H54 (cell line): ENCODE data around the gene AANAT.
A peak's percentile ranks its signal among the peaks of the same experiment; 100 is the strongest.

Source experiments
- DNase-seq: peaks from one replicate; pipeline ENCODE4 v3.0.0; 2011; ENCODE audit warnings: low spot score, mixed read lengths; ENCODE audit not compliant: insufficient read length
- FAIRE-seq: peaks from 3 replicates; lab custom pipeline; 2011; peaks lifted over from hg19 to GRCh38; lab: Jason Lieb, UNC
- POLR2A ChIP-seq: IDR thresholded peaks from 2 replicates; pipeline ENCODE4 v1.6.1; 2011; ENCODE audit warnings: low read depth, mild to moderate bottlenecking, low read length

AANAT gene

GRCh38 chr17:76447931-76448652 is 19.3 kb upstream of the AANAT start:
- DNase-seq (no peak), FAIRE-seq (no peak)
- no peak for TF ChIP-seq POLR2A

DNA sequence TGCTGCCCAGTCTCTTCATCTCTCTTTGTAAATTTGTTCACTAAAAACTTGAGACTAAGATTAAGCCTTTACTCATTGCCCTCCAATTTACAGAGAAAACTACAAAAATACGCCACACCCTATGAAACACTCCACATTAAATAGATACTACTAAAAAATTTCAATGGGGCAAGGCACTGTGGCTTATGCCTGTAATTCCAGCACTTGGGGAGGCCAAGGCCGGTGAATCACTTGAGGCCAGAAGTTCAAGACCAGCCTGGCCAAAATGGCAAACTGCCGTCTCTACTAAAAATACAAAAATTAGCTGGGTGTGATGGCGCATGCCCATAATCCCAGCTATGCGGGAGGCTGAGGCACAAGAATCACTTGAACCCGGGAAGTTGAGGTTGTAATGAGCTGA is 18.3 kb upstream of the AANAT start:
- TF ChIP-seq POLR2A = no peak
- DNase-seq (no peak), FAIRE-seq (no peak)

DNA sequence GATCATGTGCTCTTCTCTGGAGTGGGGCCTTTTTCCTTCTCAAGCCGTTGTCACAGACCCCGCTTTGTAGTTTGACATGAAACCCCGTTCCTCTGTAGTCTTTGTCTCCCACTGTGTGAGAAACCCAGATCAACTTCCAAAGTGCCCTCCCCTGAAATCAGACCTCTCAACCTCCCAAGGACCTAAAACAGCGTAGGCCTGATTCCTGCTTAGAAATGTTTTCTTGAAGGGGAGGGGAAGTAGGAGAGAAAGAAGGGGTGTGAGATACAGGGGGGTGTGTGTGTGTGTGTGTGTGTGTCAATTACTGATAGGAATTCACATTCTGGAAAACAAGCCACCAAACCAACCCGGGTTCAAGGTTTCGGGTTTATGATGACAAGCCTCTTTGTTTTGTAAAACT is 15.9 kb upstream of the AANAT start:
- no peak for FAIRE-seq
- no peak for TF ChIP-seq POLR2A
- no peak for DNase-seq

DNA sequence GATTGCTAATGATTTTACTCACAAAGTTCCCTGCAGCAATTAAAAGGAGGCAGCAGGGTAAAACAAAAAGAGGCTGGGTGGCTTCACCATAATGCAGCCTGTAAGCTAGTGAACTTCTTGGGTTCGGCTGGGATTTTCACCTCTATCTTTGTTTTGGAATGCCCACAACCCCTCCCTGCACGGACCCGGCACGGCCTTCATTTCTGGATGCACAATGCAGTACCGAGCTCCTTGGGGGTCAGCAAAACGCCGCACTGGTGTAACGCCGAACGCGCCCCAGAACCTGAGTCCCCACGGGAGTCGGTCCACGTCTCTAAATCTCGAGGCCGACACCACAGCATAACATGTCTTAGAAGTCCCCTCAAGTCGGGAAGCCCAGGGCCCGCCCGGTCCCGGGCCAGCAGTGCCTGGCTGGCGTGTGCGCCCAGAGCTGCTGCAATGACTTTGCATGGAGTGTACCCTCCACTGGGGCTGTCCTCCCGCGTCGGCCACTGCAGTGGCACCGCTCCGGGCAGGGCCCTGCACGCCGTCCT is 15.2 kb upstream of the AANAT start:
- no peak for FAIRE-seq
- TF ChIP-seq POLR2A = no peak
- no peak for DNase-seq

DNA sequence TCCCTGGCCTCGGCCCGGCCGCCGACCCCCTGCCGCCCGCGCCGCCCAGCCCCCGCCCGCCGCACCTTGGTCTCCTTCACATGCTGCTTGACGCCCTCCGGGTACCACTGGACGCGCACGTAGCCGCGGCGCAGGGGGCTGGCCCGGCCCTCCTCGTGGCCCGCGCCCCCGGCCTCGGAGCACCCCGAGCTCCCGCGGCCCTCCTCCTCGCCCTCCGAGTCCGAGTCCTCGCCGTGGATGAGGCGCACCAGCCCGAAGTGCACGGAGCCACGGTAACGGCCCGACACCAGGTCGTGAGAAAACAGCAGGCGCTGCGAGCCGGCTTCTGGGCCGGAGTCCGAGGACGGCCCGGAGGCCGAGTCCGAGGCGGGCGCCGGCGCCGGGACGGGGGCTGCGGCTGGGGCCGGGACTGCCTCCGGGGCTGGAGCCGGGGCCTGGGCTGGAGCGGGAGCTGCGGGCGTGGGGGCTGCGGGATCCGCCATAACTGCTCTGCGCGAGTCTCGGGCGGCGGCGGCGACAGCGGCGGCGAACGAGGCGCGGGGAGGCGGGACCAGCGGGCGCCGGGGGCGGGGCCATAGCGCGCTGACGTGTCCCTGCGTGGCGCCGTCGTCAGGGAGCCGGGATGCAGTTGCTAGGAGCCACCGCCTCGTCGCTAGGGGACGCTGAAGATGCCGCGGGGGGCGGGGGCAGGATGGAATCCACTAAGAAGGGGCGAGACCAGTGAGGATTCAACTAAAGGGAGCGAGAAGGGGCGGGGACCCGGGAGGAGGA is 14.6 kb upstream of the AANAT start, which contains the start of gene UBE2O:
UBE2O (minus strand) TSS at position 493 of the 771 bp plus-strand sequence; CDS start at position 482, 11 bp downstream.
- DNase-seq (peak; percentile 88), FAIRE-seq (no peak)
- TF ChIP-seq POLR2A = peak; percentile 72; the same call in 1 of the 2 replicates

DNA sequence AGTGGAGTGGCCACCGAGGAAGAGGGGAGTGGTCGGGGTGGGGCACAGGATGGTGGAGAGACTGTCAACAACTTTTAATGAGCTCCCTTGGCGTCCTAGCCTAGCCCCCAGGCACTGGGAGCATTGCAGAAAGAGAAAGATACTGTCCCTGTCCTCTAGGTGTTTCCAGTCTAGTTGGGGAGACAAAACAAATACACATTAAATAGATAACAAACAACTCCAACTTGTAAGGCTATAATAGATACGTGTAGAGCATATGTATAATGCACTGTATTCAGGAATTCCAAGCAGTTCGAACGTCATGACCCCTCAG is 14.0 kb upstream of the AANAT start:
- FAIRE-seq = no peak
- DNase-seq = no peak
- TF ChIP-seq POLR2A = no peak

- TF ChIP-seq POLR2A = no peak
- FAIRE-seq (no peak), DNase-seq (peak; percentile 62)
Measured at GRCh38 chr17:76458580-76459490, 8.6 kb upstream of the AANAT start.

- DNase-seq = no peak
- no peak for TF ChIP-seq POLR2A
- no peak for FAIRE-seq
Measured at GRCh38 chr17:76459674-76460073, 7.7 kb upstream of the AANAT start.

DNA sequence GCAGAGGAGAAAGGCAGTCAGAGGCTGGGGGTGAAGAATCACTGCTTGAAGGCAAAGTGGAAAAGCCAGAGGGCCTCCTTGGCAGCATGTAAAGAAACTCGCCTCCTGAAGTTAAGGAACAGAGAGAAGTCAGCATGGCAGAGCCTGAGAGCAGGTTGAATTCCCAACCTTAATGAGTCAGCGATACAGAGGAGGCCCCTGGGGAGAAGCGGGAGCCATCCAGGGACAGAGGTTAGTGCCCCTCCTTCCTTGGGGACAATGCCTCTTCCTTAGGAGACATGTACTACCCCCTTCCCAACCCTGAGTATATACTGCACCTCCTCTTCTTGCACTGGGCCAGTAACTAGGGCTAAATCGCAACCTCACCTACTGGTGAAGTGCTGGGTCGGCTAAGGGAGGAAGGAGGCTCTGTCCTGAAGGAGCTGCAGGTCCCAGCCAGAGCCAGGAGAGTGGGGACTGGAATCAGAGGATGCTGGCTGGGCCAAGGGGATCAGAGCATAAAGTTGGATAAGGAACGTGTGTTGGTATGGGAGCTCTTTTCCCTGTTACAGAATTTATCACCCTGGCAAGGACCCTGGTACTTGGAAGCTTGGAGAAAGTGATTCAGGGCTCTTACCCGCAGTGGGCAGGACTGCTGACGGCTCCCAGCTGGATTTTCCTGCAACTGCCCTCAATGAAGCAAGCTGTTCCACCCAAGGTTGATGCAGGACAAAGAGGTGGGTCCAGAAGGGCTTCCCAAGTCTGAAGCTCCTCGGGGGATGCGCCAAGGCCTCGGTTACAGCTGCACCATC is 5.4 kb upstream of the AANAT start:
- FAIRE-seq (no peak), DNase-seq (peak; percentile 55)

DNA sequence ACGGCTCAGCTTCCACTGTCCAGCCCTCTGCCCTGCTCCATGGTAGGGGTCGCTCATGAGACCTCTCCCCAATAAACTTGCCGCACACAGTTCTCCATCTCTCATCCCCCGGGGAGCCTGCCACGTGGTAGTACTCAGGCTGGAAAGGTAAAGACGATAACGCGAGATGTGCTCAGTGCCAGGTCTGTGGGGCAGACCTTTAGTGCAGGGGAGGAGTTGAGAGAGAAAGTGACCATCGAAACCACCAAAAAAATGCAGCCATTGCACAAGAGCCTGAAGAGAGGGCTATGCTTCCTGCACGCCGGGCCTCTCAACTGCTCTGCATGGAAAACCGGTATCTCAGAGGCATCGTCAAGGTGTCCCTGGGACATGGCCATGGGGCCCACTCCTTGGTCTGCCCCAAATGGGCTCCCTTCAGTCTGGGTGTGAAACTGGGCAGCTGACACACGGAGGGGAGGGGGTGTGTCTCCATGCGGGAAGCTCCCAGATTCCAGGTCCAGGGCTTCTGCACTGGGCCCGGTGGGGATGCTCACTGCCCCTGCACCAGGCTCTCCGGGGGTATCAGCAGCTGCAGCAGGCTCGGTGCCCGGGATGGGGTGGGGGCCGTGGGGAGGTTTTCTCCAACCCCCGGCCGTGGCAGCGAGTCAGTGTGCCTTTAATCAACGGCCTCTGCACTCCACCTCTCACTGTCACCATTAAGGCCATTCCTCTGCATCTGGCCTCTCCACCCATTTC is 4.7 kb upstream of the AANAT start:
- FAIRE-seq (no peak), DNase-seq (no peak)
- TF ChIP-seq POLR2A = no peak

More for the DNA sequence above, 5.4 kb upstream of the AANAT start:
- TF ChIP-seq POLR2A = no peak

- no peak for TF ChIP-seq POLR2A
- no peak for FAIRE-seq
- DNase-seq = no peak
Measured at GRCh38 chr17:76466775-76467130, 650 bp upstream of the AANAT start.
